ENCODE results near the gene SLC38A10. TPM values are rescaled to one million over a fixed set of nuclear protein-coding genes. Genes with fewer than 3 reads are reported as not detected.

The SLC38A10 gene
- total RNA-seq, 1 donor from 2014 or later = 97.1 TPM

- no peak for ATAC-seq (ENCODE audit: low read depth)
- Mint-ChIP-seq H3K27ac (no peak overlapping the region), H3K9me3 (no peaks in the 10 kb centered on the region), H3K4me1 (peaks cover 4% of the 10 kb centered on the region), H3K4me3 (no peak overlapping the region), H3K27me3 (peaks cover 18% of the 10 kb centered on the region), H3K36me3 (ENCODE audit: low read depth) (no peaks in the 10 kb centered on the region)
- no peak for TF ChIP-seq CTCF (IDR thresholded peaks at IDR 0.05)
- POLR2A ChIA-PET = no interaction called here
- intact Hi-C loops (cut with micrococcal nuclease) = no loop called here
- CTCF ChIA-PET = no interaction called here
- no peak for DNase-seq
Measured at GRCh38 chr17:81332914-81333528, 37.9 kb upstream of the SLC38A10 start.

- H3K36me3 Mint-ChIP-seq (ENCODE audit: low read depth) = no peaks in the 10 kb centered on the region
- no peak for DNase-seq
- intact Hi-C loops (cut with micrococcal nuclease) = no loop called here
Measured at GRCh38 chr17:81332118-81332834, 37.2 kb upstream of the SLC38A10 start.

GRCh38 chr17:81331527-81332043 lies 36.5 kb upstream of the SLC38A10 start:
- peaks cover 21% of the 10 kb centered on the region for H3K27me3 Mint-ChIP-seq

More at GRCh38 chr17:81332118-81332834, 37.2 kb upstream of the SLC38A10 start:
- ChIA-PET POLR2A (no interaction called here), CTCF (no interaction called here)
- Mint-ChIP-seq H3K4me1 (peaks cover 4% of the 10 kb centered on the region), H3K9me3 (no peaks in the 10 kb centered on the region), H3K4me3 (no peak overlapping the region), H3K27ac (no peak overlapping the region), H3K27me3 (peaks cover 21% of the 10 kb centered on the region)
- TF ChIP-seq CTCF (IDR thresholded peaks at IDR 0.05) = no peak
- no peak for ATAC-seq (ENCODE audit: low read depth)

GRCh38 chr17:81330884-81331245 lies 35.8 kb upstream of the SLC38A10 start:
- CTCF ChIA-PET = no interaction called here
- peaks cover 18% of the 10 kb centered on the region for H3K27me3 Mint-ChIP-seq
- no peak overlapping the region for H3K27ac Mint-ChIP-seq
- no peak overlapping the region for H3K4me3 Mint-ChIP-seq
- no peak for ATAC-seq (ENCODE audit: low read depth)
- intact Hi-C loops (cut with micrococcal nuclease) = no loop called here
- POLR2A ChIA-PET = no interaction called here
- H3K36me3 Mint-ChIP-seq (ENCODE audit: low read depth) = no peaks in the 10 kb centered on the region
- H3K9me3 Mint-ChIP-seq = no peaks in the 10 kb centered on the region
- TF ChIP-seq CTCF (IDR thresholded peaks at IDR 0.05) = no peak
- peaks cover 4% of the 10 kb centered on the region for H3K4me1 Mint-ChIP-seq
- no peak for DNase-seq

More at GRCh38 chr17:81331527-81332043, 36.5 kb upstream of the SLC38A10 start:
- POLR2A ChIA-PET = no interaction called here
- intact Hi-C loops (cut with micrococcal nuclease) = no loop called here
- Mint-ChIP-seq H3K4me1 (peaks cover 4% of the 10 kb centered on the region), H3K4me3 (no peak overlapping the region), H3K36me3 (ENCODE audit: low read depth) (no peaks in the 10 kb centered on the region), H3K27ac (no peak overlapping the region), H3K9me3 (no peaks in the 10 kb centered on the region)
- DNase-seq = no peak
- ATAC-seq (ENCODE audit: low read depth) = no peak
- CTCF ChIA-PET = no interaction called here
- no peak for TF ChIP-seq CTCF (IDR thresholded peaks at IDR 0.05)

Data from activated B cell treated with CpG ODN at 0.5 μM for 24 hours (primary cell).